Measurements from ENCODE around the gene DNAH2. TPM values are rescaled to one million over a fixed set of nuclear protein-coding genes. Genes with fewer than 3 reads are reported as not detected.

Gene DNAH2
- total and polyA plus RNA-seq, 2 of the 4 experiments (the other 2 are of a cell fraction), result under 0.01 to 0.02 TPM

DNA sequence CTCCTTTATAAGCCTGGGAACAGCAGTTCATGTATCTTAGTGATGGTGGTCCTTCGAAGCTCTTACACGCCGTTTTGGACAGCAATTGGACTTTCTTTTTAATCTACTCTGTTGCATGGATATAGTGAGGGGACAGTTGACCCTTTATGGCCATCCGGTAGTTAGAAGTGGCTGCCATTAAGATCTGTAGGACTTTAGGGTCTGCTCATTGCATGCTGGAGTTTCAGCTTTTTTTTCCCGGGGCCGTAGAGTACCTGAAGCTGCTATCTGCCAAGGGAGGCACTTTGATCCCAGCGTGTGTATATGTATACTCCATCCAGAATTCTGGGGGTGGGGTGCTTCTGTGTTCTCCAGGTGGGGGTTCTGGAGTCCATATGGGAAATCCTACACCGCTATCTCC is 141.5 kb downstream of the DNAH2 start:
- H2BK5ac ChIP-seq (ENCODE audit: low read depth, low read length, poor library complexity, severe bottlenecking), result no peak overlapping the region
- no peak overlapping the region for H3K18ac ChIP-seq (ENCODE audit: low read depth, low read length)
- H3K9me1 ChIP-seq (ENCODE audit: insufficient read depth, low read length), result no peaks in the 10 kb centered on the region
- H3K4ac ChIP-seq (ENCODE audit: low read depth, low read length), result peak overlapping the region; percentile 72; the same call in 1 of the 2 replicates
- no peak overlapping the region for H2AFZ ChIP-seq (replicated peaks; ENCODE audit: low read length, poor library complexity)
- H2BK20ac ChIP-seq (ENCODE audit: low read depth, low read length), result no peak overlapping the region
- no peak overlapping the region for H4K5ac ChIP-seq (ENCODE audit: low read depth, low read length)
- H2AK5ac ChIP-seq (ENCODE audit: low read depth, low read length), result peak overlapping the region; percentile 6; the same call in 1 of the 2 replicates
- peak overlapping the region; percentile 90 for H2AK9ac ChIP-seq (replicated peaks; ENCODE audit: low read depth, low read length, poor library complexity)
- WGBS, 2 experiments (ENCODE audit: extremely low coverage in 2 of 2, insufficient read length in 1 of 2), result 100% methylated on average over 1 of the region's 8 CpGs; no CpG with 5 or more reads in 1 of the 2 experiments
- no TSS peak for BruUV-seq (replicated peaks)
- TF ChIP-seq POLR2A (IDR thresholded peaks at IDR 0.05; ENCODE audit: low read depth, low read length) (peak; percentile 39; the same call in 1 of the 2 replicates), RFX5 (IDR thresholded peaks at IDR 0.05; ENCODE audit: low read depth, low read length) (no peak)
- DNase-seq, result no peak
- CTCF ChIA-PET, result no interaction called here
- H3K14ac ChIP-seq (replicated peaks; ENCODE audit: low read depth, low read length), result peak overlapping the region; percentile 81
- 0 out of 2 replicates have a peak overlapping the region, but pooled peaks have one; percentile 28 for H4K91ac ChIP-seq (ENCODE audit: insufficient read depth, low read depth, low read length)
- peaks cover 8% of the 10 kb centered on the region; the same call in 1 of the 2 replicates for H4K20me1 ChIP-seq (ENCODE audit: insufficient read depth, low read length)
- peaks cover 7% of the 10 kb centered on the region for H3K36me3 ChIP-seq (ENCODE audit: control insufficient read depth, insufficient read depth, low read length)
- no peak overlapping the region for H3K56ac ChIP-seq (ENCODE audit: extremely low read depth, insufficient read depth, low read length)
- no peak for ATAC-seq (ENCODE audit: low read depth)
- POLR2A ChIA-PET (ENCODE audit: unreplicated experiment), result no interaction called here
- peaks cover 18 to 53% of the 10 kb centered on the region in 2 experiments; a peak in 3 of 4 replicates for H3K79me1 ChIP-seq (ENCODE audit: low read depth in 1 of 2, low read length in 2 of 2)
- H2BK120ac ChIP-seq (ENCODE audit: low read depth, low read length), result no peak overlapping the region
- peak overlapping the region; percentile 83 to 96; a peak in 1 of 4 replicates for H4K8ac ChIP-seq (ENCODE audit: low read depth in 2 of 2, low read length in 2 of 2)
- H3K4me1 ChIP-seq (ENCODE audit: control insufficient read depth, insufficient read depth, low read length), result peaks cover 20% of the 10 kb centered on the region
- in situ Hi-C loops (cut with MboI; ENCODE audit: low sequenced_read_pairs) (no loop called here), intact Hi-C loops (cut with micrococcal nuclease) (no loop called here), dilution Hi-C loops (cut with HindIII; ENCODE audit: low sequenced_read_pairs, unreplicated experiment) (no loop called here)
- no peak overlapping the region for H2BK15ac ChIP-seq (ENCODE audit: low read depth, low read length)
- peak overlapping the region; percentile 78 for H3K4me2 ChIP-seq (ENCODE audit: low read depth, low read length)
- H3K9me3 ChIP-seq (ENCODE audit: control insufficient read depth, insufficient read depth, low read length), result no peaks in the 10 kb centered on the region
- no peak overlapping the region for H3K27ac ChIP-seq (ENCODE audit: insufficient read depth, low read length)
- peak overlapping the region; percentile 73; the same call in 1 of the 2 replicates for H3K9ac ChIP-seq (ENCODE audit: low read depth, low read length)
- H3K27me3 ChIP-seq (ENCODE audit: control insufficient read depth, insufficient read depth, low read length), result no peaks in the 10 kb centered on the region
- H3K4me3 ChIP-seq (ENCODE audit: insufficient read depth, low read depth, low read length), result no peak overlapping the region
- peak overlapping the region; percentile 80; the same call in 1 of the 2 replicates for H3K23ac ChIP-seq (ENCODE audit: low read depth, low read length)
